Measurements from ENCODE around the gene CSTB.

The CSTB gene

DNA sequence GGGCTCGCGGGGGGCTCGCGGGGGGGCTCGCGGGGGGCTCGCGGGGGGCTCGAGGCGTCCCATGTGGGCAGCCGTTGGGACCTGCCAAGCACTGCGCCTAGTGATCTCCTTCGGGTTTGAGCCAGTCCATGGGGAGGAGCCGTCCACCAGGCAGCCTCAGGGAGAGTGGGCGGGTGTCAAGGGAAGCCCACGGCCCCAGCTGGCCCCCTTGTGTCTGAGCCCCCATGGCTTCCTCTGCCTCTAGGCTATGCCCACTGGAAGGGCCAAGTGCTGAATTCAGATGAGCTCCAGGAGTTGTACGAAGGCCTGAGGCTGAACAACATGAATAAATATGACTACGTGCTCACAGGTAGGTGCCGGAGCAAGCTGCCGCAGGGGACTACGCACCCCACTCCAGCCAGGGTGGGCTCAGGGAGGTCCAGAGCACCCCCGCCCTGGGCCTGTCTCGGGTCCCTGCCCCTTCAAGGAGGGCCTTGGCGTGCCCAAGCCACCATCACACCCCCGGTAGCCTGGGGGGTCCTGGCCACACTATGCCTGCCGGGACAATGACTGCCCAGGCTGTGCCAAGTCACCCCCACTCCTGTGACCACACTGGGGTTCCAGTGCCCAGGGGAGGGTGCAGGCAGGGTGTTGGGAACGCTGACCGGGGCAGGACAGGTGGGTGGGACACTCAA is 34.5 kb downstream of the CSTB start:
- TF ChIP-seq, protein P1, sequence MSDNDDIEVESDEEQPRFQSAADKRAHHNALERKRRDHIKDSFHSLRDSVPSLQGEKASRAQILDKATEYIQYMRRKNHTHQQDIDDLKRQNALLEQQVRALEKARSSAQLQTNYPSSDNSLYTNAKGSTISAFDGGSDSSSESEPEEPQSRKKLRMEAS (IDR thresholded peaks at IDR 0.05; ENCODE audit: low read depth, low read length): no peak
- TF ChIP-seq MYC (IDR thresholded peaks at IDR 0.05; ENCODE audit: low read depth, low read length) (no peak), POLR2A (IDR thresholded peaks at IDR 0.05; ENCODE audit: extremely low read depth, insufficient read length) (no peak)
- TF ChIP-seq, protein P2, sequence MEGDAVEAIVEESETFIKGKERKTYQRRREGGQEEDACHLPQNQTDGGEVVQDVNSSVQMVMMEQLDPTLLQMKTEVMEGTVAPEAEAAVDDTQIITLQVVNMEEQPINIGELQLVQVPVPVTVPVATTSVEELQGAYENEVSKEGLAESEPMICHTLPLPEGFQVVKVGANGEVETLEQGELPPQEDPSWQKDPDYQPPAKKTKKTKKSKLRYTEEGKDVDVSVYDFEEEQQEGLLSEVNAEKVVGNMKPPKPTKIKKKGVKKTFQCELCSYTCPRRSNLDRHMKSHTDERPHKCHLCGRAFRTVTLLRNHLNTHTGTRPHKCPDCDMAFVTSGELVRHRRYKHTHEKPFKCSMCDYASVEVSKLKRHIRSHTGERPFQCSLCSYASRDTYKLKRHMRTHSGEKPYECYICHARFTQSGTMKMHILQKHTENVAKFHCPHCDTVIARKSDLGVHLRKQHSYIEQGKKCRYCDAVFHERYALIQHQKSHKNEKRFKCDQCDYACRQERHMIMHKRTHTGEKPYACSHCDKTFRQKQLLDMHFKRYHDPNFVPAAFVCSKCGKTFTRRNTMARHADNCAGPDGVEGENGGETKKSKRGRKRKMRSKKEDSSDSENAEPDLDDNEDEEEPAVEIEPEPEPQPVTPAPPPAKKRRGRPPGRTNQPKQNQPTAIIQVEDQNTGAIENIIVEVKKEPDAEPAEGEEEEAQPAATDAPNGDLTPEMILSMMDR (IDR thresholded peaks at IDR 0.05; ENCODE audit: low read depth, low read length): no peak
- DNase-seq (ENCODE audit: low read depth): no peak
- no peak overlapping the region for H3K4me3 ChIP-seq (ENCODE audit: low read depth, low read length)

DNA sequence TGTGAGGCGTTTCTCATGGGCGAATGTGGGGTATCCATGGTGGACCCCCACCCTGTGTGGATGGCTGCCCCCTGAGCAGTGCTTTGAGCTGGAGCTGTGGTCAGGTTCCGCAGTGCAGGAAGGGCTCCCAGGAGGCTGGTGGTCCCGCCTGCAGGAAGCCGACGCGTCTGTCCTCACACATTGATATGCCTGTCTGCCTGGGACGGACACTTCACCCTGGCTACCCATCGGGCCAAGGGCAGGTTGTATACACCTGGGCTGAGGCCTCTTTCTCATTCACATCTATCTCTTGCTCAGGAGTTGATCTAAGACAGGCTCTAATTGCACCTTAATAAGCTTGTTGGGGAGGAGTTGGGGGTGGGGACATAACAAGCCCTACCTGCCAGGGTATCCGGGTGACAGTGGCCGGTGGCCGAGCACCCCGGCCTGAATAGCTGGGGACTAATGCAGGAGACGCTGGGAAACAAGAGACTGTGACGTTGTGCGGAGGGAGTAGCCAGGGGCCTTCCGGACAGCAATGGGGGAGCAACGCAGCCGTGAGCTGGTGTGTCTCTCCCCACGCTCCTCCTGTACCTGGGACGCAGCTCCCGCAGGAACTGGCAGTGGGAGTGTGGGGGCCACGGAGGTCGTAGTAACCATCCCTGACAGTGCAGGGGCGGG is 35.5 kb downstream of the CSTB start:
- no peak for DNase-seq (ENCODE audit: low read depth)
- H3K4me3 ChIP-seq (ENCODE audit: low read depth, low read length): no peak overlapping the region
- no peak for TF ChIP-seq POLR2A (IDR thresholded peaks at IDR 0.05; ENCODE audit: extremely low read depth, insufficient read length)
- TF ChIP-seq, protein P2 (IDR thresholded peaks at IDR 0.05; ENCODE audit: low read depth, low read length): no peak
- TF ChIP-seq, protein P1 (IDR thresholded peaks at IDR 0.05; ENCODE audit: low read depth, low read length): no peak
- TF ChIP-seq MYC (IDR thresholded peaks at IDR 0.05; ENCODE audit: low read depth, low read length): no peak

DNA sequence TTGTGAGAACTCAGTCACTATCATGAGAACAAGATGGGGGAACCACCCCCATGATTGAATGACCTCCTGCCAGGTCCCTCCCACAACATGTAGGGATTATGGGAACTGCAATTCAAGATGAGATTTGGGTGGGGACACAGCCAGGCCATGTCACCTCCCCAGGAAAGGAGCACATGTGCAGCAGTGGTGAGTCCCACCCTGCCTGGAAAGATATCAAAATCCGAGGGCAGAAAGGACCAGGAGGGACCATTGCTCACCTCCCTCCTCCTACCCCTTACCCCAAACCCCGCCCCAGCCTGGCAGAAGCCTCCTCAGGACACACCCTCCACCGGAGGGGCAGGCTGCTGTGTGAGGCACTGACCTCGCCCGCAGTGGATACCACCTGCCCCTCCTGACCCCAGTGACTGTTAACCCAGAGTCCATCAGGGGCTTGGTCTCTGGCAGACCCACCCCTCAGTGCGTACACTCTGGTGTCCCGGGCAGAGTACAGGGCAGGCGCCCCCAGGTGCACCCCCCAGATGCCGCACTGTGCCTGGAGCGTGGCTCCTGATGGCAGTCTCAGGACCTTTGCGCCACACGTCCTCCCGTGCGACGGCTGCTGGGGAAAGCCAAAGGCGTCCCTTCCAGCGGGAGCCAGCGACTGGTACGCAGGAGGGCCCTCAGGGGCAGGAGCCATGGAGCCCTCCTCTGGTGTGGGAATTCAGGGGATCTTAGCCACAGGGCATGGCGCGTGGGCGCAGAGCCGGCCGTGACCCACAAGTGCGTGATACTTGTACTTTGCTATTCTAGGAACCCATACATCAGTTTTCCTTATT is 36.3 kb downstream of the CSTB start:
- TF ChIP-seq, protein P2 (IDR thresholded peaks at IDR 0.05; ENCODE audit: low read depth, low read length): no peak
- TF ChIP-seq, protein P1 (IDR thresholded peaks at IDR 0.05; ENCODE audit: low read depth, low read length): no peak
- TF ChIP-seq POLR2A (IDR thresholded peaks at IDR 0.05; ENCODE audit: extremely low read depth, insufficient read length): no peak
- H3K4me3 ChIP-seq (ENCODE audit: low read depth, low read length): no peak overlapping the region
- DNase-seq (ENCODE audit: low read depth): no peak

DNA sequence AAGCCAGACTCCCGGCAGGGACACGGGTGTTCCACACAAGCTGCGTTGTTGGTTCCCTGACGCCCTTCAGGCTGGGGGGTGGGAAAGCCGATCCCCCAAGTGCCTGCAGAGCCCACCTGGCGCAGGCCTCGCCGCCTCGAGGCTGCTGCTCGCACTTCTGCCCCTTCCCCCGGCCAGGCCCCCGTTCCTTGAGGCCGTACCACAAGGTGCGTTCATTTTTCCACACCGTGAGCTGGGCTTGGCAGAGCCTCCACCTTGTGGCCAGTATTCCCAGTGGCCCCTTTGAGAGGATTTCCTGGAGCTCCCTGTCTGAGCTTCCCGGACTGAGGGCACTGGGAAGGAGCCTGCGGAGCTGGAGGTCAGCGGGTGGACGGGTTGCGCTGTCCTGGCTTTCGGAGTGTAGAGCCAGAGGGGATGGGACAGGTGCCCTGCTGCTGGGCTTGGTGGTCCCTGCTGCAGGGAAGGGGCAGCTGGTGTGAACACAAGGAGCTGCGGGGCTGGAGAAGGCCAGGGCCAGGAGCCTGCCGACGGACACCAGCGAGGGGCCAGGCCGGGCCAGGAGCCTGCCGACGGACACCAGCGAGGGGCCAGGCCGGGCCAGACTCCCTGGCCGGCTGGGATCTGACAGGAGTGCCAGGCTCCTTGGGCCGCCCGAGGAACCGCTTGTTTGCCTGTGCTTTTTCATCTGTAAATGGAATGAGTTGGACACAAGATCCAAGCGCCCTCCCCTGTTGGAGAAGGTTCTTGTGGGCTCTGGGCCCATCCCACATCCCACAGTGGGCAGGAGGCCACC is 38.8 kb downstream of the CSTB start:
- no peak for TF ChIP-seq MYC (IDR thresholded peaks at IDR 0.05; ENCODE audit: low read depth, low read length)
- TF ChIP-seq, protein P1 (IDR thresholded peaks at IDR 0.05; ENCODE audit: low read depth, low read length): no peak
- TF ChIP-seq, protein P2 (IDR thresholded peaks at IDR 0.05; ENCODE audit: low read depth, low read length): no peak
- TF ChIP-seq POLR2A (IDR thresholded peaks at IDR 0.05; ENCODE audit: extremely low read depth, insufficient read length): no peak
- no peak overlapping the region for H3K4me3 ChIP-seq (ENCODE audit: low read depth, low read length)
- no peak for DNase-seq (ENCODE audit: low read depth)

DNA sequence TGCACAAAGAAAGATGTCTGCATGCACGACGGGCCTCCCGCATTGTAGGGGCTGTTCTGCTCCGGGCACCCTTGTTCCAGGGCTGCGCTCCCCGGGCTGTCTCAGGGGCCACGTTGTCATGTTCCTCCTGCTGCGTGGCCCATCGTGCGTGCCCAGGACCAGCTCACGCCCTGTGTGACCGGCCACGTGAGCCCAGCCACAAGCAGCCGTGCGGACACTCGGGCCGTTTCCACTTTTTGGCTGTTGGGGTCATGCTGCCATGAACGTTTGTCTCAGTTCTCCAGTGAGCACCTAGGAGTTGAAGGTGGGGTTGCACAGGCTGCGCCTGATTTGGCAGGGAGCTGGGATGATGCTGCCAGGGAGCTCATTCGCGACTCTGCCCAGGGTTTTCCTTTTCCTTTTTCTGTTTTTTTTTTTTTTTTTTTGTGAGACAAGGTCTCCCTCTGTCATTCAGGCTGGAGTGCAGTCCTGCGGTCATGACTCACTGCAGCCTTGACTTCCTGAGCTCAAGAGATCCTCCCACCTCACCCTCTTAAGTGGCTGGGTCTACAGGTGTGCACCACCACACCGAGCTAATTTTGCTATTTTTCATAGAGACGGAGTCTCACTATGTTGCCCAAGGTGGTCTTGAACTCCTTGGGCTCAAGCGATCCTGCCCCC is 39.8 kb downstream of the CSTB start:
- TF ChIP-seq MYC (IDR thresholded peaks at IDR 0.05; ENCODE audit: low read depth, low read length) (no peak), POLR2A (IDR thresholded peaks at IDR 0.05; ENCODE audit: extremely low read depth, insufficient read length) (no peak)
- TF ChIP-seq, protein P2 (IDR thresholded peaks at IDR 0.05; ENCODE audit: low read depth, low read length): no peak
- TF ChIP-seq, protein P1 (IDR thresholded peaks at IDR 0.05; ENCODE audit: low read depth, low read length): no peak
- DNase-seq (ENCODE audit: low read depth): peak; percentile 54
- no peak overlapping the region for H3K4me3 ChIP-seq (ENCODE audit: low read depth, low read length)
